Naive thymus-derived CD4-positive, alpha-beta T cell (primary cell): Measurements from ENCODE around the gene NBEA. TPM values are rescaled to one million over a fixed set of nuclear protein-coding genes. Genes with fewer than 3 reads are reported as not detected.
"Not testable (repeated sequence)": the region's sequence is repeated elsewhere in the genome, so short reads cannot be mapped to it uniquely, and the experiment has no call there.

Experiments
- ATAC-seq: fragments of 150-1000 bp; cut with Tn5 transposase; 2 replicates; pipeline ENCODE4 v1.10.0; 2021; ENCODE audit warnings: mild to moderate bottlenecking, moderate library complexity
- CTCF ChIA-PET: fragments of 350-600 bp; sonication (Branson Sonifier 250); formaldehyde crosslinking; loops from one replicate; lab custom pipeline; 2021; ENCODE audit warnings: antibody characterized with exemption; lab: Charles Lee
- POLR2A ChIA-PET: fragments of 350-600 bp; sonication (Branson Sonifier 250); formaldehyde crosslinking; loops from one replicate; lab custom pipeline; 2021; ENCODE audit warnings: antibody characterized with exemption, inconsistent platforms; lab: Charles Lee
- DNase-seq, 9 donors: peaks; one replicate each; pipeline versions ENCODE4 v3.0.0 to v3.0.0-alpha.2; 2020 to 2022; ENCODE audit warnings: mixed read lengths in 1 of 9
- H3K27ac ChIP-seq: one replicate; pipeline ENCODE4 v1.7.0; 2013; ENCODE audit warnings: mild to moderate bottlenecking, low read depth, low read length, moderate library complexity
- H3K27me3 ChIP-seq, 2 donors: one replicate each; pipeline ENCODE4 v1.7.0; 2013; ENCODE audit warnings: low read length in 2 of 2, mild to moderate bottlenecking in 2 of 2, moderate library complexity in 2 of 2; ENCODE audit not compliant: control insufficient read depth in 2 of 2, insufficient read depth in 2 of 2
- H3K36me3 ChIP-seq, 3 experiments: 1 replicate in 2 of 3; 2 replicates in 1 of 3; pipeline ENCODE4 v1.7.0; 2013; ENCODE audit warnings: low read length in 3 of 3, mild to moderate bottlenecking in 3 of 3, moderate library complexity in 1 of 3; ENCODE audit not compliant: insufficient read depth in 3 of 3, control insufficient read depth in 2 of 3
- H3K4me1 ChIP-seq, 2 donors: one replicate each; pipeline ENCODE4 v1.7.0; 2013; ENCODE audit warnings: low read length in 2 of 2, mild to moderate bottlenecking in 2 of 2, moderate library complexity in 1 of 2; ENCODE audit not compliant: control insufficient read depth in 2 of 2, insufficient read depth in 2 of 2
- H3K4me3 ChIP-seq: 2 replicates; pipeline ENCODE4 v1.7.0; 2013; ENCODE audit warnings: mild to moderate bottlenecking, low read length
- H3K9me3 ChIP-seq, 3 experiments: 1 replicate in 2 of 3; 2 replicates in 1 of 3; pipeline ENCODE4 v1.7.0; 2013; ENCODE audit warnings: low read length in 3 of 3; ENCODE audit not compliant: control insufficient read depth in 2 of 3
- H3K27ac Mint-ChIP-seq, 9 donors: one replicate each; pipeline ENCODE4 v1.8.0; 2020 to 2022; ENCODE audit warnings: mixed read lengths in 9 of 9, mild to moderate bottlenecking in 8 of 9, moderate library complexity in 5 of 9, inconsistent platforms in 2 of 9
- H3K27me3 Mint-ChIP-seq, 5 donors: one replicate each; pipeline ENCODE4 v1.8.0; 2021 to 2022; ENCODE audit warnings: mixed read lengths in 5 of 5, mild to moderate bottlenecking in 1 of 5
- H3K36me3 Mint-ChIP-seq, 5 donors: one replicate each; pipeline ENCODE4 v1.8.0; 2020 to 2022; ENCODE audit warnings: mixed read lengths in 5 of 5, mild to moderate bottlenecking in 3 of 5, inconsistent platforms in 1 of 5
- H3K4me1 Mint-ChIP-seq, 7 donors: one replicate each; pipeline ENCODE4 v1.8.0; 2020 to 2022; ENCODE audit warnings: mixed read lengths in 7 of 7, mild to moderate bottlenecking in 3 of 7, inconsistent platforms in 1 of 7
- H3K4me3 Mint-ChIP-seq, 10 donors: one replicate each; pipeline ENCODE4 v1.8.0; 2020 to 2022; ENCODE audit warnings: mild to moderate bottlenecking in 10 of 10, mixed read lengths in 10 of 10, moderate library complexity in 6 of 10, inconsistent platforms in 2 of 10
- H3K9me3 Mint-ChIP-seq, 11 donors: one replicate each; pipeline ENCODE4 v1.8.0; 2020 to 2022; ENCODE audit warnings: mixed read lengths in 11 of 11, mild to moderate bottlenecking in 4 of 11, inconsistent platforms in 1 of 11, moderate library complexity in 1 of 11
- intact Hi-C, 2 donors: fragments of 100-400 bp; cut with micrococcal nuclease; formaldehyde crosslinking; loops; one replicate each; pipeline ENCODE4 v1.15.1; 2023
- polyA plus RNA-seq, 2 donors: library from polyadenylated mRNA; unstranded; fragments of 300-500 nt; fragmentation: Illumina TruSeq; gene quantifications; one replicate each; pipeline ENCODE4 v1.2.3, GENCODE V29; 2021
- total RNA-seq, 6 experiments: library from RNA in 5 of 6; stranded (reverse) in 5 of 6; gene quantifications; 1 replicate in 5 of 6; 2 replicates in 1 of 6; pipeline ENCODE4 v1.2.3 and lab custom pipeline; 2021 to 2026

NBEA gene
- total and polyA plus RNA-seq, 7 experiments from 2014 or later, result 0.15 to 6.3 (median 3.2) TPM

- intact Hi-C loops, result loop anchor here in 1 of 2 donors (10.0 kb wide), 1 partner anchor 57 kb away; no protein-coding TSS in a partner anchor
- CTCF ChIA-PET, result no interaction called here
These were observed 150.2 kb downstream of the NBEA start for GRCh38 chr13:35092251-35092650.

GRCh38 chr13:35092751-35093150, 150.7 kb downstream of the NBEA start:
- Mint-ChIP-seq H3K4me3 (no peak overlapping the region), H3K27ac (no peak overlapping the region), H3K9me3 (peaks cover 0 to 8% (median 2%) of the 10 kb centered on the region in 11 donors), H3K4me1 (no peaks in the 10 kb centered on the region), H3K36me3 (peaks cover 0 to 2% (median 2%) of the 10 kb centered on the region in 5 donors), H3K27me3 (no peaks in the 10 kb centered on the region)
- CTCF ChIA-PET, result no interaction called here
- H3K4me3 ChIP-seq, result no peak overlapping the region
- H3K36me3 ChIP-seq, result no peaks in the 10 kb centered on the region
- POLR2A ChIA-PET, result no interaction called here
- no peaks in the 10 kb centered on the region for H3K9me3 ChIP-seq
- no peak overlapping the region for H3K27ac ChIP-seq
- H3K27me3 ChIP-seq, result no peaks in the 10 kb centered on the region
- intact Hi-C loops, result loop anchor here in 1 of 2 donors (10.0 kb wide), 1 partner anchor 58 kb away; no protein-coding TSS in a partner anchor
- no peaks in the 10 kb centered on the region for H3K4me1 ChIP-seq
- no peak for ATAC-seq
- DNase-seq, result no peak

More at GRCh38 chr13:35092251-35092650, 150.2 kb downstream of the NBEA start:
- DNase-seq (no peak), ATAC-seq (no peak)
- Mint-ChIP-seq H3K27me3 (no peaks in the 10 kb centered on the region), H3K4me3 (no peak overlapping the region), H3K4me1 (no peaks in the 10 kb centered on the region), H3K36me3 (peaks cover 0 to 6% (median 5%) of the 10 kb centered on the region in 5 donors), H3K27ac (no peak overlapping the region), H3K9me3 (peaks cover 0 to 12% (median 5%) of the 10 kb centered on the region in 11 donors)
- Histone ChIP-seq H3K4me1 (no peaks in the 10 kb centered on the region), H3K27ac (no peak overlapping the region), H3K36me3 (no peaks in the 10 kb centered on the region), H3K27me3 (no peaks in the 10 kb centered on the region), H3K9me3 (no peaks in the 10 kb centered on the region), H3K4me3 (no peak overlapping the region)
- POLR2A ChIA-PET, result no interaction called here

- Mint-ChIP-seq H3K36me3 (peaks cover 0 to 3% (median 0%) of the 10 kb centered on the region in 5 donors), H3K9me3 (peaks cover 0 to 8% (median 0%) of the 10 kb centered on the region in 11 donors), H3K27me3 (no peaks in the 10 kb centered on the region), H3K4me1 (no peaks in the 10 kb centered on the region), H3K27ac (no peak overlapping the region), H3K4me3 (no peak overlapping the region)
- CTCF ChIA-PET, result no interaction called here
- ATAC-seq (no peak), DNase-seq (no peak)
- Histone ChIP-seq H3K27me3 (no peaks in the 10 kb centered on the region), H3K27ac (no peak overlapping the region), H3K36me3 (no peaks in the 10 kb centered on the region), H3K9me3 (no peaks in the 10 kb centered on the region), H3K4me1 (no peaks in the 10 kb centered on the region), H3K4me3 (no peak overlapping the region)
- POLR2A ChIA-PET, result no interaction called here
- intact Hi-C loops, result loop anchor here in 1 of 2 donors (10.0 kb wide), 1 partner anchor 59 kb away; no protein-coding TSS in a partner anchor
These were observed 151.3 kb downstream of the NBEA start for GRCh38 chr13:35093356-35093755.

- H3K9me3 ChIP-seq, H3K36me3 Mint-ChIP-seq, H3K27me3 ChIP-seq, H3K27ac ChIP-seq, DNase-seq, POLR2A ChIA-PET, H3K4me3 ChIP-seq, H3K36me3 ChIP-seq, H3K4me1 ChIP-seq, H3K9me3 Mint-ChIP-seq, intact Hi-C loops, H3K27ac Mint-ChIP-seq, H3K4me1 Mint-ChIP-seq, H3K4me3 Mint-ChIP-seq, CTCF ChIA-PET, ATAC-seq, H3K27me3 Mint-ChIP-seq: not testable (repeated sequence)
These were observed 164.7 kb downstream of the NBEA start for GRCh38 chr13:35106771-35107170.

- Histone ChIP-seq H3K36me3 (no peaks in the 10 kb centered on the region), H3K27ac (no peak overlapping the region), H3K27me3 (no peaks in the 10 kb centered on the region), H3K9me3 (no peaks in the 10 kb centered on the region), H3K4me3 (no peak overlapping the region), H3K4me1 (no peaks in the 10 kb centered on the region)
- no peak overlapping the region for H3K27ac Mint-ChIP-seq
- peaks cover 0 to 6% (median 0%) of the 10 kb centered on the region in 11 donors for H3K9me3 Mint-ChIP-seq
- POLR2A ChIA-PET, result no interaction called here
- peaks cover 0 to 4% (median 0%) of the 10 kb centered on the region in 5 donors for H3K36me3 Mint-ChIP-seq
- CTCF ChIA-PET, result no interaction called here
- DNase-seq (no peak), ATAC-seq (no peak)
- no peaks in the 10 kb centered on the region for H3K27me3 Mint-ChIP-seq
- intact Hi-C loops, result no loop called here
- H3K4me3 Mint-ChIP-seq, result no peak overlapping the region
- no peaks in the 10 kb centered on the region for H3K4me1 Mint-ChIP-seq
These were observed 165.5 kb downstream of the NBEA start for GRCh38 chr13:35107535-35107934.

GRCh38 chr13:35113612-35114011, 171.5 kb downstream of the NBEA start:
- CTCF ChIA-PET, H3K4me3 ChIP-seq, H3K27ac ChIP-seq, H3K36me3 Mint-ChIP-seq, DNase-seq, ATAC-seq, H3K9me3 Mint-ChIP-seq, H3K27me3 Mint-ChIP-seq, H3K27ac Mint-ChIP-seq, H3K27me3 ChIP-seq, H3K4me1 ChIP-seq, H3K4me3 Mint-ChIP-seq, H3K36me3 ChIP-seq, POLR2A ChIA-PET, intact Hi-C loops, H3K9me3 ChIP-seq, H3K4me1 Mint-ChIP-seq: not testable (repeated sequence)

- Histone ChIP-seq H3K27me3 (no peaks in the 10 kb centered on the region), H3K9me3 (no peaks in the 10 kb centered on the region), H3K4me3 (no peak overlapping the region), H3K4me1 (no peaks in the 10 kb centered on the region), H3K27ac (no peak overlapping the region), H3K36me3 (no peaks in the 10 kb centered on the region)
- Mint-ChIP-seq H3K27me3 (no peaks in the 10 kb centered on the region), H3K4me1 (no peaks in the 10 kb centered on the region), H3K36me3 (peaks cover 0 to 18% (median 0%) of the 10 kb centered on the region in 5 donors), H3K4me3 (no peak overlapping the region), H3K9me3 (no peaks in the 10 kb centered on the region), H3K27ac (no peak overlapping the region)
- DNase-seq, result no peak
- intact Hi-C loops, result no loop called here
- CTCF ChIA-PET, result no interaction called here
- ATAC-seq, result no peak
- POLR2A ChIA-PET, result no interaction called here
These were observed 185.4 kb downstream of the NBEA start for GRCh38 chr13:35127466-35127865.
